ENCODE data around the gene CXCL6.

The CXCL6 gene

DNA sequence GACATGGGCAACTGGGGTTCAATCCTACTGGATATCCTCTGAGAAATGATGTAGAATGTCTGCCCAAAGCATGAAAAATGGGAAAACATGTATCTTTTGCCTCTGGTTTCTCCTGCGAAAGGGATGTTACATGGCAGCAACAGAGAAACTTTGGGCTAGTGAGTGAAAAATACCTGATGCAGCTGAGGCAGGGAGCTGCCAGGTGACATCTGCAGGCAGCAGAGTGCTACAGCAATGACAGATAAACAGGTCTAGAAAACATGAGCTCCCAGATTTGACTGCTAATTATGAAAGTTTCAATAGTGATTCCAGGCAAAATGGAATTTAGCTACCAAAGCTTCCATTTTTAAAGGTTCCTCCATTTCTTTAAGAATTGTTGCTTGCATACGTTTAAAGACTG, 27.9 kb downstream of the CXCL6 start:
- DNase-seq (ENCODE audit: low read depth) = peak; percentile 25
- no peak overlapping the region for H3K4me3 ChIP-seq (ENCODE audit: low read depth, low read length)
- peak; percentile 90 for TF ChIP-seq CTCF (IDR thresholded peaks at IDR 0.05; ENCODE audit: control insufficient read depth, extremely low read depth, insufficient read depth)

- DNase-seq (ENCODE audit: low read depth) = no peak
- no peak for TF ChIP-seq CTCF (IDR thresholded peaks at IDR 0.05; ENCODE audit: control insufficient read depth, extremely low read depth, insufficient read depth)
- H3K4me3 ChIP-seq (ENCODE audit: low read depth, low read length) = no peak overlapping the region
Observed at GRCh38 chr4:73864961-73865360, 28.5 kb downstream of the CXCL6 start.

GRCh38 chr4:73865431-73866096, 29.1 kb downstream of the CXCL6 start:
- H3K4me3 ChIP-seq (ENCODE audit: low read depth, low read length) = no peak overlapping the region
- DNase-seq (ENCODE audit: low read depth) = no peak
- TF ChIP-seq CTCF (IDR thresholded peaks at IDR 0.05; ENCODE audit: control insufficient read depth, extremely low read depth, insufficient read depth) = no peak

DNA sequence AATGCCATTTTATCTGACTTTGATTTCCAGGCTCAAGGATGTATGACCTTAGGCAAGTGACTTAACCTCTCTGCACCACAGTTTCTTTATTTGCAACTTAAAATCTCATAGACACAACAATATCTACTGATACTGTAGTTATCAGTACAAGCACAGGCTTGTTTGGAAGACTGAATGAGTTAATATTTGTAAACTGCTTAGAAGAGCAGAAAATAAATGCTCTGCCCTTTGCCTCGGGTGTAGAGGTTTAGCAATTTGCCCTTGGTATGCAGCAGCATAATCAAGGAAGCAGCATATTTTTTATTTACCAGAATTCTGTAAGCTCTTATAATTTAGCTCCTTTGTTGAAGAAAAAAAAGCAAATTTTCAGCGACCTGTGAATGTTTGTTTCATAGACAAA, 29.8 kb downstream of the CXCL6 start:
- TF ChIP-seq CTCF (IDR thresholded peaks at IDR 0.05; ENCODE audit: control insufficient read depth, extremely low read depth, insufficient read depth) = no peak
- H3K4me3 ChIP-seq (ENCODE audit: low read depth, low read length) = no peak overlapping the region
- DNase-seq (ENCODE audit: low read depth) = no peak

DNA sequence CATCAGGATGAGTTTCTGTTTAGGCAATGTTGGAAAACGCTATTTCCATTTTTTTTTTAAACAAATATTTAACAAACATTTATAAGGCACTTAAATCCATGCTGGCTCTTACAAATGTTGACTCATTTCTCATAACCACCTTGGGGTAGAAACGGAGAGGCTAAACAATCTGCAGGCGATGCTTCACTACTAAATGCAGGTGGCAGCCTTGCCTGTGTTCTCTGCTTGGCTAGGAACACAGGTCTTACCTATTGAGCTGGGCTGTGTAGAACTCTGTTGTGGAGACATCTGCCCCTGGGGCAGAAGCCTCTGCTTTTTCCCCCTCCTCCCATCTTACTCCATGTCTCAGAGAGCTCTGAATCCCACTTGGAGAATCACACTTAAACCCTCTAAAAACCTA, 31.3 kb downstream of the CXCL6 start:
- no peak overlapping the region for H3K4me3 ChIP-seq (ENCODE audit: low read depth, low read length)
- TF ChIP-seq CTCF (IDR thresholded peaks at IDR 0.05; ENCODE audit: control insufficient read depth, extremely low read depth, insufficient read depth) = peak; percentile 58
- peak; percentile 72 for DNase-seq (ENCODE audit: low read depth)

- DNase-seq (ENCODE audit: low read depth) = no peak
- no peak for TF ChIP-seq CTCF (IDR thresholded peaks at IDR 0.05; ENCODE audit: control insufficient read depth, extremely low read depth, insufficient read depth)
- H3K4me3 ChIP-seq (ENCODE audit: low read depth, low read length) = no peak overlapping the region
Observed at GRCh38 chr4:73868206-73869129, 32.0 kb downstream of the CXCL6 start.

Data from LNCaP clone FGC (cell line).